A549 (cell line): Measurements from ENCODE around the gene BANK1.

Experiments
- BHLHE40 ChIP-seq: IDR thresholded peaks from 2 replicates; pipeline ENCODE4 v1.6.1; 2012; ENCODE audit warnings: low read depth, low read length, inconsistent platforms
- CHD4 ChIP-seq: fragments of 200-600 bp; sonication (generic); IDR thresholded peaks from 2 replicates; pipeline ENCODE4 v1.6.1; 2016; ENCODE audit warnings: antibody characterized with exemption, mild to moderate bottlenecking, borderline replicate concordance
- HDAC2 ChIP-seq: fragments of 200-600 bp; sonication (generic); IDR thresholded peaks from 2 replicates; pipeline ENCODE4 v1.6.1; 2016
- JUNB ChIP-seq: fragments of >200 bp; sonication (Bioruptor Twin); formaldehyde crosslinking; IDR thresholded peaks from 2 replicates; pipeline ENCODE4 v1.6.1; 2016
- KDM1A ChIP-seq: fragments of 200-600 bp; sonication (generic); IDR thresholded peaks from 2 replicates; pipeline ENCODE4 v1.6.1; 2016; ENCODE audit warnings: low read depth, mild to moderate bottlenecking
- NPAS2 ChIP-seq: fragments of 250-450 bp; sonication (Bioruptor Pico); IDR thresholded peaks from 2 replicates; pipeline ENCODE4 v1.8.0; 2022; ENCODE audit warnings: mild to moderate bottlenecking, moderate library complexity, borderline replicate concordance
- POLR2A ChIP-seq: IDR thresholded peaks from 2 replicates; pipeline ENCODE4 v1.6.1; 2012; ENCODE audit warnings: mild to moderate bottlenecking, low read length
- POLR2AphosphoS2 ChIP-seq: conservative IDR thresholded peaks from 2 replicates; pipeline ENCODE4 v1.6.1; 2012; ENCODE audit warnings: low read length, improper control_type of control experiment, inconsistent platforms
- RAD21 ChIP-seq, 2 experiments: fragments of >200 bp in 1 of 2; sonication (Bioruptor Twin) in 1 of 2; formaldehyde crosslinking in 1 of 2; IDR thresholded peaks in 1 of 2; conservative IDR thresholded peaks in 1 of 2; 2 replicates in 1 of 2; 3 replicates in 1 of 2; pipeline ENCODE4 v1.6.1; 2012 to 2018; ENCODE audit warnings: inconsistent platforms in 1 of 2
- RNF2 ChIP-seq: fragments of 200-600 bp; sonication (generic); IDR thresholded peaks from 2 replicates; pipeline ENCODE4 v1.6.1; 2016; ENCODE audit warnings: low read depth, mild to moderate bottlenecking, antibody characterized with exemption, moderate library complexity, borderline replicate concordance
- SMC3 ChIP-seq: fragments of >200 bp; sonication (Bioruptor Twin); formaldehyde crosslinking; IDR thresholded peaks from 3 replicates; pipeline ENCODE4 v1.6.1; 2018; ENCODE audit warnings: inconsistent platforms
- TF ChIP-seq, protein P1 (sequence below): fragments of >200 bp; sonication (Bioruptor Twin); formaldehyde crosslinking; IDR thresholded peaks from 3 replicates; pipeline ENCODE4 v1.5.1; 2016
- TF ChIP-seq, protein P2 (sequence below): fragments of 250-450 bp; sonication (Bioruptor Pico); IDR thresholded peaks from 2 replicates; pipeline ENCODE4 v1.5.0; 2021; ENCODE audit warnings: mild to moderate bottlenecking, moderate library complexity, borderline replicate concordance
- TF ChIP-seq, protein P3 (sequence below): IDR thresholded peaks from 2 replicates; pipeline ENCODE4 v1.6.1; 2012

DNA sequence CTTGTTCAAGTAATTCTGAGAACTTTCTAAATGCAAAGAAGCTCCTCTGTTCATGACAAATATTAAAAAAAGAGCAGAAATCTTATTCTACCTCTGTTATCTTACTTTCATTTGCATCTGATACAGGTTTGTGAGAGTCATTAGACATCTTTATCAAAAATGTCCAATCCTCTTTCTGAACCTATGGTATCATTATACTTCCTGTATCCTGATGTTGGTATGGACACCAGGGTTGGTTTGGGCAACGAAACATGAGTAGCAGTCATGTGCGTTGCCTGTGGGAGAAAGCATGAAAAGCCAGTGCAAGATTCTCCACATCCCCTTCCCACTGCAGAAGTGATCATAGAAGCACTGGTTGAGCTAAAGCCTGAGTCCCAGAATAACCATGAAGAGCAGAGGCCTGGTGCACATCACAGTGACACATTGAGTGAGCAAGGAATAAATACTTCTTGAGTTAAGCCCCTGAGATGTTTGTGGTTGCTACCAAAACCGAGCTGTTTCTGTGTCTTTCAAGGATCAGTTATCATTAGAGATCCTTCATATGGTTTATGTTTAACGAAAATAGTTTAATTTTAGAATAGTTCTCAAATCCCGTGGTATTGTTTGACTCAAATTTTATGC lies 197.2 kb downstream of the BANK1 start:
- TF ChIP-seq, protein P1, sequence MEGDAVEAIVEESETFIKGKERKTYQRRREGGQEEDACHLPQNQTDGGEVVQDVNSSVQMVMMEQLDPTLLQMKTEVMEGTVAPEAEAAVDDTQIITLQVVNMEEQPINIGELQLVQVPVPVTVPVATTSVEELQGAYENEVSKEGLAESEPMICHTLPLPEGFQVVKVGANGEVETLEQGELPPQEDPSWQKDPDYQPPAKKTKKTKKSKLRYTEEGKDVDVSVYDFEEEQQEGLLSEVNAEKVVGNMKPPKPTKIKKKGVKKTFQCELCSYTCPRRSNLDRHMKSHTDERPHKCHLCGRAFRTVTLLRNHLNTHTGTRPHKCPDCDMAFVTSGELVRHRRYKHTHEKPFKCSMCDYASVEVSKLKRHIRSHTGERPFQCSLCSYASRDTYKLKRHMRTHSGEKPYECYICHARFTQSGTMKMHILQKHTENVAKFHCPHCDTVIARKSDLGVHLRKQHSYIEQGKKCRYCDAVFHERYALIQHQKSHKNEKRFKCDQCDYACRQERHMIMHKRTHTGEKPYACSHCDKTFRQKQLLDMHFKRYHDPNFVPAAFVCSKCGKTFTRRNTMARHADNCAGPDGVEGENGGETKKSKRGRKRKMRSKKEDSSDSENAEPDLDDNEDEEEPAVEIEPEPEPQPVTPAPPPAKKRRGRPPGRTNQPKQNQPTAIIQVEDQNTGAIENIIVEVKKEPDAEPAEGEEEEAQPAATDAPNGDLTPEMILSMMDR, result no peak
- TF ChIP-seq RNF2 (no peak), NPAS2 (CRISPR knock-in tag) (no peak), SMC3 (no peak), JUNB (no peak), BHLHE40 (no peak), HDAC2 (no peak), CHD4 (no peak), POLR2A (no peak), RAD21 (conservative IDR thresholded peaks at IDR 0.05 in 1 of 2, IDR thresholded peaks at IDR 0.05 in 1 of 2) (no peak), KDM1A (no peak), POLR2AphosphoS2 (no peak)
- TF ChIP-seq, protein P2, sequence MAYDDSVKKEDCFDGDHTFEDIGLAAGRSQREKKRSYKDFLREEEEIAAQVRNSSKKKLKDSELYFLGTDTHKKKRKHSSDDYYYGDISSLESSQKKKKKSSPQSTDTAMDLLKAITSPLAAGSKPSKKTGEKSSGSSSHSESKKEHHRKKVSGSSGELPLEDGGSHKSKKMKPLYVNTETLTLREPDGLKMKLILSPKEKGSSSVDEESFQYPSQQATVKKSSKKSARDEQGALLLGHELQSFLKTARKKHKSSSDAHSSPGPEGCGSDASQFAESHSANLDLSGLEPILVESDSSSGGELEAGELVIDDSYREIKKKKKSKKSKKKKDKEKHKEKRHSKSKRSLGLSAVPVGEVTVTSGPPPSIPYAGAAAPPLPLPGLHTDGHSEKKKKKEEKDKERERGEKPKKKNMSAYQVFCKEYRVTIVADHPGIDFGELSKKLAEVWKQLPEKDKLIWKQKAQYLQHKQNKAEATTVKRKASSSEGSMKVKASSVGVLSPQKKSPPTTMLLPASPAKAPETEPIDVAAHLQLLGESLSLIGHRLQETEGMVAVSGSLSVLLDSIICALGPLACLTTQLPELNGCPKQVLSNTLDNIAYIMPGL, result no peak
- TF ChIP-seq, protein P3, sequence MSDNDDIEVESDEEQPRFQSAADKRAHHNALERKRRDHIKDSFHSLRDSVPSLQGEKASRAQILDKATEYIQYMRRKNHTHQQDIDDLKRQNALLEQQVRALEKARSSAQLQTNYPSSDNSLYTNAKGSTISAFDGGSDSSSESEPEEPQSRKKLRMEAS, result no peak
